HFFc6 (cell line): ENCODE measurements around the gene SARDH. TPM values are rescaled to one million over a fixed set of nuclear protein-coding genes. Genes with fewer than 3 reads are reported as not detected.

Experiments
- DNase-seq: peaks from one replicate; pipeline ENCODE4 v3.0.0-alpha.2; 2018
- H3K27ac Mint-ChIP-seq: 2 replicates; pipeline ENCODE4 v1.8.0; 2020; ENCODE audit warnings: mild to moderate bottlenecking, mixed read lengths
- H3K27me3 Mint-ChIP-seq: 2 replicates; pipeline ENCODE4 v1.8.0; 2021; ENCODE audit warnings: mild to moderate bottlenecking, moderate library complexity, mixed read lengths; ENCODE audit not compliant: insufficient read depth
- H3K36me3 Mint-ChIP-seq: 2 replicates; pipeline ENCODE4 v1.8.0; 2021; ENCODE audit warnings: low read depth, mixed read lengths
- H3K4me1 Mint-ChIP-seq: 2 replicates; pipeline ENCODE4 v1.8.0; 2020; ENCODE audit warnings: low read depth, mixed read lengths
- H3K4me3 Mint-ChIP-seq: 2 replicates; pipeline ENCODE4 v1.8.0; 2020; ENCODE audit warnings: mild to moderate bottlenecking, moderate library complexity, mixed read lengths
- H3K9me3 Mint-ChIP-seq: 2 replicates; pipeline ENCODE4 v1.8.0; 2020; ENCODE audit warnings: mild to moderate bottlenecking, mixed read lengths
- total RNA-seq, 6 experiments: library from RNA; stranded (reverse); fragmentation: NEBNext Ultra II Directional; extraction: Animal tissue kit (Norgen Biotek cat#: 25700); gene quantifications; 2 replicates in 1 of 6; 3 replicates in 5 of 6; pipeline ENCODE4 v1.2.3, GENCODE V29; 2021
- TF ChIP-seq, protein P1 (sequence below): fragments of 200-600 bp; sonication (generic); IDR thresholded peaks from 2 replicates; pipeline ENCODE4 v1.5.0; 2021; ENCODE audit warnings: antibody characterized with exemption, mild to moderate bottlenecking

The SARDH gene
- total RNA-seq, 6 experiments from 2014 or later: 0.24 to 5.1 (median 4.1) TPM

DNA sequence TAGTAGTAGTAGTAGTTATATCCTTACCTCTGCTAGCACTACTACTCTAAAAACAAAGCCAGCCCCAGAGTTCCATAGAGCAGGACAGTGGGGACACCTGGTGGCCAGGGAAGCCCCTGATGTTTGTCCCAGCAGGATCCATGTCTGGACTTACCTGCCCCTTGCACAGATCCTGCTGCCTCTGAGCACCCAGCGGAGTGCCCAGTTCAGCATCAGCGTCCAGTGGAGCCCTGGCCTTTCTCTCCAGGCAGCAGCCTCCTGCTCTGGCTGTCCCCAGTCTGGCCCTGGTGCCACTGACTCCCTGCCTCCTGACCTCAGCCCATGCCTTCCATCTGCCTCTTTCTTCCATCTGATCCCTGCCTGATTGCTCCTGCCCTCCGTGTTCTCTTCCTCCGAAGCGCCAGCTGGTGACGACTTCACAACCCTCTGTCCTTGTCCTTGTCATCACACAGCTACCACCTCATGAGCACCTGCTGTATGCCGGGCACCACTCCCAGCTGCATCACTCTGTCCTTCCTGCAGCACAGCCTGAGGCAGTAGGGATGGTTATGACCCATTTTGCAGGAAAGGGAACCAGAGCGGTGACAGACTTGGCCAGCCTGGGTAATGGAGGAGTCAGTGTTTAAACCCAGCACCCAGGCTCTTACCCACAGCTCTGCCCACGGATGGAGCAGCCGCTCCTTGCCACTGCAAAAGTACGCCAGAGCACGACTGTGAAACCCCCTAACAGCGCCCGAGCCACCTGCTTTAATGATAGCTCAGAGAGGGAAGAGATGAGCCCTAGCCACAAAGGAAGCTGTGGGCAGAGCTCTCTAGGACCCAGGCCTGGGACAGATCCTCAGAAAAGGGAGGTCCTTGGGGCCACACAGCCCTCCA lies 11.5 kb downstream of the SARDH start:
- Mint-ChIP-seq H3K27me3 (peaks cover 18% of the 10 kb centered on the region), H3K4me1 (no peaks in the 10 kb centered on the region)
- peak; percentile 34 for DNase-seq

GRCh38 chr9:133725886-133726285 lies 12.3 kb downstream of the SARDH start:
- Mint-ChIP-seq H3K9me3 (peaks cover under 1% of the 10 kb centered on the region; the same call in 1 of the 2 replicates), H3K4me1 (no peaks in the 10 kb centered on the region), H3K27ac (no peak overlapping the region), H3K36me3 (no peaks in the 10 kb centered on the region), H3K4me3 (no peak overlapping the region), H3K27me3 (peaks cover 26% of the 10 kb centered on the region)
- no peak for DNase-seq
- TF ChIP-seq, protein P1, sequence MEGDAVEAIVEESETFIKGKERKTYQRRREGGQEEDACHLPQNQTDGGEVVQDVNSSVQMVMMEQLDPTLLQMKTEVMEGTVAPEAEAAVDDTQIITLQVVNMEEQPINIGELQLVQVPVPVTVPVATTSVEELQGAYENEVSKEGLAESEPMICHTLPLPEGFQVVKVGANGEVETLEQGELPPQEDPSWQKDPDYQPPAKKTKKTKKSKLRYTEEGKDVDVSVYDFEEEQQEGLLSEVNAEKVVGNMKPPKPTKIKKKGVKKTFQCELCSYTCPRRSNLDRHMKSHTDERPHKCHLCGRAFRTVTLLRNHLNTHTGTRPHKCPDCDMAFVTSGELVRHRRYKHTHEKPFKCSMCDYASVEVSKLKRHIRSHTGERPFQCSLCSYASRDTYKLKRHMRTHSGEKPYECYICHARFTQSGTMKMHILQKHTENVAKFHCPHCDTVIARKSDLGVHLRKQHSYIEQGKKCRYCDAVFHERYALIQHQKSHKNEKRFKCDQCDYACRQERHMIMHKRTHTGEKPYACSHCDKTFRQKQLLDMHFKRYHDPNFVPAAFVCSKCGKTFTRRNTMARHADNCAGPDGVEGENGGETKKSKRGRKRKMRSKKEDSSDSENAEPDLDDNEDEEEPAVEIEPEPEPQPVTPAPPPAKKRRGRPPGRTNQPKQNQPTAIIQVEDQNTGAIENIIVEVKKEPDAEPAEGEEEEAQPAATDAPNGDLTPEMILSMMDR: no peak

More for the DNA sequence above, 11.5 kb downstream of the SARDH start:
- no peaks in the 10 kb centered on the region for H3K36me3 Mint-ChIP-seq
- H3K9me3 Mint-ChIP-seq: no peaks in the 10 kb centered on the region
- no peak overlapping the region for H3K4me3 Mint-ChIP-seq
- TF ChIP-seq, protein P1: peak; percentile 77
- no peak overlapping the region for H3K27ac Mint-ChIP-seq

GRCh38 chr9:133718563-133719315 lies 19.4 kb downstream of the SARDH start:
- TF ChIP-seq, protein P1: no peak
- Mint-ChIP-seq H3K27me3 (peaks cover 30% of the 10 kb centered on the region), H3K4me3 (no peak overlapping the region), H3K9me3 (peaks cover 7% of the 10 kb centered on the region; the same call in 1 of the 2 replicates), H3K36me3 (0 out of 2 replicates have a peak, but pooled peaks cover 5% of the 10 kb centered on the region), H3K4me1 (peaks cover 23% of the 10 kb centered on the region), H3K27ac (no peak overlapping the region)
- no peak for DNase-seq

GRCh38 chr9:133717113-133718031 lies 20.8 kb downstream of the SARDH start:
- no peak overlapping the region for H3K27ac Mint-ChIP-seq
- no peak for DNase-seq
- peaks cover 25% of the 10 kb centered on the region for H3K27me3 Mint-ChIP-seq
- H3K36me3 Mint-ChIP-seq: 0 out of 2 replicates have a peak, but pooled peaks cover 5% of the 10 kb centered on the region
- no peak overlapping the region for H3K4me3 Mint-ChIP-seq
- peaks cover 7% of the 10 kb centered on the region; the same call in 1 of the 2 replicates for H3K9me3 Mint-ChIP-seq
- peaks cover 23% of the 10 kb centered on the region for H3K4me1 Mint-ChIP-seq
- TF ChIP-seq, protein P1: no peak
